Vagina (tissue), 2 donors: Measurements from ENCODE around the gene PRAC2. TPM values are rescaled to one million over a fixed set of nuclear protein-coding genes. Genes with fewer than 3 reads are reported as not detected.
A peak's percentile ranks its signal among the peaks of the same experiment; 100 is the strongest.

Experiments used
- DNase-seq, 2 donors: peaks; one replicate each; pipeline ENCODE4 v3.0.0-alpha.2; 2017; ENCODE audit errors: extremely low spot score in 2 of 2
- H3K27ac ChIP-seq: fragments of 200-600 bp; sonication (generic); one replicate; pipeline ENCODE4 v1.5.1; 2019
- H3K27me3 ChIP-seq: fragments of 200-600 bp; sonication (generic); one replicate; pipeline ENCODE4 v1.5.1; 2019
- H3K36me3 ChIP-seq, 2 donors: fragments of 200-600 bp; sonication (generic); one replicate each; pipeline ENCODE4 v1.5.1; 2017 to 2019
- H3K4me1 ChIP-seq: fragments of 200-600 bp; sonication (generic); one replicate; pipeline ENCODE4 v1.5.1; 2019
- H3K4me3 ChIP-seq, 2 donors: fragments of 200-600 bp; sonication (generic); 1 replicate in 1 of 2; 2 replicates in 1 of 2; pipeline ENCODE4 v1.5.1; 2016 to 2019
- H3K9me3 ChIP-seq: fragments of 200-600 bp; sonication (generic); one replicate; pipeline ENCODE4 v1.5.1; 2019
- POLR2A ChIP-seq, 2 donors: fragments of 450-650 bp; IDR thresholded peaks; one replicate each; pipeline ENCODE4 v1.6.1; 2017; ENCODE audit warnings: antibody characterized with exemption in 2 of 2, mild to moderate bottlenecking in 2 of 2, moderate library complexity in 2 of 2
- POLR2AphosphoS5 ChIP-seq, 2 donors: sonication (generic); formaldehyde crosslinking; IDR thresholded peaks; one replicate each; pipeline ENCODE4 v1.9.0; 2017; ENCODE audit warnings: antibody characterized with exemption in 2 of 2, mild to moderate bottlenecking in 2 of 2, low read depth in 1 of 2; ENCODE audit not compliant: insufficient read depth in 1 of 2
- intact Hi-C: fragments of 100-400 bp; cut with DNase I; formaldehyde crosslinking; loops from one replicate; pipeline ENCODE4 v1.15.1; 2023
- total RNA-seq: library from RNA; depleted of rRNA; stranded (reverse); fragments of >200 nt; gene quantifications from one replicate; pipeline ENCODE4 v1.2.3, GENCODE V29; 2016
- TF ChIP-seq, protein P1 (sequence below), 3 experiments: fragments of 450-650 bp in 2 of 3; fragments of 200-600 bp in 1 of 3; sonication (generic) in 1 of 3; IDR thresholded peaks; one replicate each; pipeline ENCODE4 v1.5.1; 2017 to 2019; ENCODE audit warnings: antibody characterized with exemption in 3 of 3, mild to moderate bottlenecking in 2 of 3, moderate library complexity in 2 of 3

The PRAC2 gene
- total RNA-seq, 1 donor from 2014 or later, result not detected

DNA sequence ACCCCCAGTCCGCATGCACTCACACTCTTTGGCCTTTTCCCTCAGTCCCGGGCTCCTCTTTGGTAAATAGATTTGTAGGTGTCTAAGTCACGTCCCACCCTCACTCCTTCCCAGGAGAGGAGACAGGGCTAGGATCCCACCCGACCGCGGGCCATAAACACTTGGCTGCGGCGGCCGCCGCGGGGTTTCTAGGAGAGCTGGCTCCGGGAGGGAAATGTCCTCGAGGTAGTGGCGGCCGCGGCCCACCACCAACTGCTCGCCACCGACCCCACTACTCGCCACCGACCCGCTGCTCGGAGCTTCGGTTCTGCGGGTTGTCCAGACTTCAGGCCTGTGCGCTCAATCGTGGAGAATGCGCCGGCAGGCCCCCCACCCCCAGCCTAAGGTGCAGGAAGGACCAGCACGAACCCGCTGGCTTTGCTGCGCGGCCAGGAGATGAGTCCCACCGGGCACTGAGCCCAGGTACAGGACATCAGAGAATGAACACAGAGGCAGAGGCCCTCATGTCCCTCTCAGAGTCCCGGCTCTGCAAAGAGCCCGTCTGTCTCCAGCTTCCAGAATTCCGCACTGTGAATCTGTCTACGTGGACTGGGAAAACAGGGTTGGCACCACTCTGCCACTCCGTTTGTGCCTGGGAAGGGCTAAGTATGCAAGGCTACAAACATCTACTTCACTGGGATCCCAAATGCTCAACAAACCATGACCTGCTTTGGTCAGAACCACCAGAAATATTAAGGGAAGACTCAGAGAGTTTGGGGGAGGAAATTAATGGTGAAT, 2.5 kb downstream of the PRAC2 start:
- TF ChIP-seq POLR2A (IDR thresholded peaks at IDR 0.05), result no peak
- TF ChIP-seq, protein P1, sequence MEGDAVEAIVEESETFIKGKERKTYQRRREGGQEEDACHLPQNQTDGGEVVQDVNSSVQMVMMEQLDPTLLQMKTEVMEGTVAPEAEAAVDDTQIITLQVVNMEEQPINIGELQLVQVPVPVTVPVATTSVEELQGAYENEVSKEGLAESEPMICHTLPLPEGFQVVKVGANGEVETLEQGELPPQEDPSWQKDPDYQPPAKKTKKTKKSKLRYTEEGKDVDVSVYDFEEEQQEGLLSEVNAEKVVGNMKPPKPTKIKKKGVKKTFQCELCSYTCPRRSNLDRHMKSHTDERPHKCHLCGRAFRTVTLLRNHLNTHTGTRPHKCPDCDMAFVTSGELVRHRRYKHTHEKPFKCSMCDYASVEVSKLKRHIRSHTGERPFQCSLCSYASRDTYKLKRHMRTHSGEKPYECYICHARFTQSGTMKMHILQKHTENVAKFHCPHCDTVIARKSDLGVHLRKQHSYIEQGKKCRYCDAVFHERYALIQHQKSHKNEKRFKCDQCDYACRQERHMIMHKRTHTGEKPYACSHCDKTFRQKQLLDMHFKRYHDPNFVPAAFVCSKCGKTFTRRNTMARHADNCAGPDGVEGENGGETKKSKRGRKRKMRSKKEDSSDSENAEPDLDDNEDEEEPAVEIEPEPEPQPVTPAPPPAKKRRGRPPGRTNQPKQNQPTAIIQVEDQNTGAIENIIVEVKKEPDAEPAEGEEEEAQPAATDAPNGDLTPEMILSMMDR (IDR thresholded peaks at IDR 0.05), result no peak
- TF ChIP-seq POLR2AphosphoS5 (IDR thresholded peaks at IDR 0.05; ENCODE audit: insufficient read depth in 1 of 2, low read depth in 1 of 2), result no peak

DNA sequence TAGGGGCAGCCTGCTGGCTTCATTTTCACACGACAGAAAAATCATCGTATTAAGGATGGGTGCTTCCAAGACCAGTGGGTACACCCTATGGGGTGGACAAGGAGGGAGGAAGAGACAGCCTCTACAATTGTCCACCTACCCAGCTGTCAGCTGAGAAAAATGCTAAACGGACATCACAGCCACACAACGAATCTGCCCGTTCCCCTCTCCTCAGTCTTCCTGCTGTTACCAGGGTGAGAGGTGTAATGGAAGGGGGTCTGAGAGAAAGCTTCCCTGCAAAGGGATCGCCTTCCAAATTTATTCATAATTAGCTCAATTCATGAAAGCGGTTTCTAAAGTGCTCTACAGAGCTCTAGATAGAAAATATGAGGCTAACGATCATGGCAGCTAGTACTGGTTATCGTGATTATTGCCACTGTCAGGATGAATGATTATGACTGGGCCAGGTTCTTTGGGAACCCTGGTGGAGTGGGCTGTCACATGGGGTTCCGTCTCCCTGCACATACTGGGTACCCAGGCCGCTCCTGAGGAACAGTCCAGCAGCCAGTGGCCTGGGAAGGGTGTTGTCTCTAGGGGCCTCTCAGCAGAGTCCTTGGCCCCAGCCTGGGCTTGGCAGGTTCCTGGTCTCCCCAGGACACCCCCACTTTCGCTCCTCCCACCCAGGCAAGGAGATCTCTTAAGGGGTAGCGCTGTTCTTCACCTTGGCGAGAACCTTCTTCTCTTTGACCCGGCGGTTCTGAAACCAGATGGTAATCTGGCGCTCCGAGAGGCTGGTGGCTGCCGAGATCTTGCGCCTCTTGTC, 3.3 kb downstream of the PRAC2 start:
- Histone ChIP-seq H3K27me3 (peaks cover 17% of the 10 kb centered on the region), H3K9me3 (no peaks in the 10 kb centered on the region), H3K27ac (no peak overlapping the region), H3K4me1 (peaks cover 51% of the 10 kb centered on the region), H3K4me3 (peak overlapping the region in 1 of 2 donors; percentile 47), H3K36me3 (no peaks in the 10 kb centered on the region)
- TF ChIP-seq POLR2AphosphoS5 (IDR thresholded peaks at IDR 0.05; ENCODE audit: insufficient read depth in 1 of 2, low read depth in 1 of 2) (no peak), POLR2A (IDR thresholded peaks at IDR 0.05) (no peak)
- TF ChIP-seq, protein P1 (IDR thresholded peaks at IDR 0.05), result no peak
- no peak for DNase-seq
- intact Hi-C loops, result loop anchor here (5.0 kb wide), 1 partner anchor 151 kb away; no protein-coding TSS in a partner anchor

More for the DNA sequence above, 2.5 kb downstream of the PRAC2 start:
- no peak for DNase-seq
- Histone ChIP-seq H3K36me3 (no peaks in the 10 kb centered on the region), H3K27me3 (peaks cover 17% of the 10 kb centered on the region), H3K9me3 (no peaks in the 10 kb centered on the region), H3K4me1 (peaks cover 54% of the 10 kb centered on the region), H3K4me3 (peak overlapping the region; percentile 10 to 17), H3K27ac (peak overlapping the region; percentile 56)
- intact Hi-C loops, result loop anchor here (5.0 kb wide), 1 partner anchor 152 kb away; no protein-coding TSS in a partner anchor

DNA sequence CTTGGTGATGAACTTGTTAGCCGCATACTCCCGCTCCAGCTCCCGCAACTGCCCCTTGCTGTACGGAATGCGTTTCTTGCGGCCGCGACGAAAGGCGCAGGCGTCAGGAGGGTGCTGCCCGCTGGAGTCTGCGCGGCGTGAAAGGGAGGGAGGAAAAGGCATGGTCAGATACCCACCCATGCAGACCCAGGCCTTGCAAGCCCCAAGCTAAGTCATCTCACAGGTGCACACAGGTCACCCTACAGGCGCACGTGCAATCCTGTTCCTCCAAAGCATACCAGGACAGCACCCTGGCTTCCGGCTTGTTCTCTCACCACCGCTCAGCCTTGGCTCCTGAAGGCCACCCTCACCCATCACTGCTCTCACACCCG, 3.9 kb downstream of the PRAC2 start:
- intact Hi-C loops, result loop anchor here (5.0 kb wide), 1 partner anchor 150 kb away; no protein-coding TSS in a partner anchor
- DNase-seq, result no peak
- no peaks in the 10 kb centered on the region for H3K36me3 ChIP-seq
- peaks cover 51% of the 10 kb centered on the region for H3K4me1 ChIP-seq
- TF ChIP-seq POLR2A (IDR thresholded peaks at IDR 0.05), result no peak
- TF ChIP-seq, protein P1 (IDR thresholded peaks at IDR 0.05), result no peak
- no peak for TF ChIP-seq POLR2AphosphoS5 (IDR thresholded peaks at IDR 0.05; ENCODE audit: insufficient read depth in 1 of 2, low read depth in 1 of 2)
- peak overlapping the region in 1 of 2 donors; percentile 47 for H3K4me3 ChIP-seq
- peaks cover 17% of the 10 kb centered on the region for H3K27me3 ChIP-seq
- H3K27ac ChIP-seq, result no peak overlapping the region
- no peaks in the 10 kb centered on the region for H3K9me3 ChIP-seq

DNA sequence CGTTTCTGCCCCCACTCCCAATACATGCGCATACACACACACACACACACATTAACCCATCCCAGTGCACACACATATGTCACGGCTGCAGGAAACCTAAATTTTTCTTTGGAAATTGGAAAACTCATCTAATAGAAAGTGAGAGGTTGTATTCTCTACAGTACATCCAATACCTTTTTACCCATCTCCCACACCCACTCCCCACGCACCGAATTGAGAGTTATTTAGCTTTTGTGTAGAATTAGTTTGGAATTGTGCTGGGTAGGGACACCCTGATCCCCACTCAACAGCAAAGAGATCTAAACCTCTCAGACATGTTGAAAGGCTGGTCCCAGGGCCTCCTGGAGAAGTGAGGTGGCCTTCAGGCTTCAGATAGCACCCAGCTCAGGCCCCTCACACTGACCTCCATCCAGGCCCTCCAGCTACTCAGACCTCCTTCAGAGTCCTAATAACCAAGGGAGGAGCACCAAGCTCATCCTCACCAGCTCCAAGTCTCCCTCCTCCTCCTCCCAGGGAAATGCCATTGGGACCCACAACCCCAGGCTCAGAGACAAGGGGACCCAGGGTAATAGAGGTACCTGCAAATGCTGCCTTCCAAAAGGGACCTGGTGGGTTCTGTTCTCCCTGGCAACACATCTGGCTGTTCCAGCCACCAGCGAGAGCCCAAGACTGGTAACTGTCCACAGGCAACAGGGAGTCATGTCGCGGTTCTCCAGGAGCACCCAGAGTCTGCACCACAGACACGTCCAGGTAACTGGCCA, 4.6 kb downstream of the PRAC2 start:
- peaks cover 51% of the 10 kb centered on the region for H3K4me1 ChIP-seq
- intact Hi-C loops, result loop anchor here (5.0 kb wide), 1 partner anchor 150 kb away; no protein-coding TSS in a partner anchor
- no peak for DNase-seq
- no peaks in the 10 kb centered on the region for H3K9me3 ChIP-seq
- H3K4me3 ChIP-seq, result peak overlapping the region; percentile 38 to 47
- H3K27ac ChIP-seq, result peak overlapping the region; percentile 82
- H3K36me3 ChIP-seq, result no peaks in the 10 kb centered on the region
- TF ChIP-seq, protein P1 (IDR thresholded peaks at IDR 0.05), result no peak
- no peak for TF ChIP-seq POLR2A (IDR thresholded peaks at IDR 0.05)
- no peak for TF ChIP-seq POLR2AphosphoS5 (IDR thresholded peaks at IDR 0.05; ENCODE audit: insufficient read depth in 1 of 2, low read depth in 1 of 2)
- peaks cover 11% of the 10 kb centered on the region for H3K27me3 ChIP-seq
